Stimulated activated CD4-positive, alpha-beta T cell treated with anti-CD3 and anti-CD28 coated beads, Interleukin-1b, Interleukin-23, amount 100 ng/mL, for 4 hours (primary cell): Measurements from ENCODE around the gene PP2D1.
"Not testable (repeated sequence)": the region's sequence is repeated elsewhere in the genome, so short reads cannot be mapped to it uniquely, and the experiment has no call there.

Source experiments
- DNase-seq, 2 donors: peaks; one replicate each; pipeline ENCODE4 v3.0.0-alpha.2; 2020; ENCODE audit warnings: low read depth in 2 of 2

Gene PP2D1

DNA sequence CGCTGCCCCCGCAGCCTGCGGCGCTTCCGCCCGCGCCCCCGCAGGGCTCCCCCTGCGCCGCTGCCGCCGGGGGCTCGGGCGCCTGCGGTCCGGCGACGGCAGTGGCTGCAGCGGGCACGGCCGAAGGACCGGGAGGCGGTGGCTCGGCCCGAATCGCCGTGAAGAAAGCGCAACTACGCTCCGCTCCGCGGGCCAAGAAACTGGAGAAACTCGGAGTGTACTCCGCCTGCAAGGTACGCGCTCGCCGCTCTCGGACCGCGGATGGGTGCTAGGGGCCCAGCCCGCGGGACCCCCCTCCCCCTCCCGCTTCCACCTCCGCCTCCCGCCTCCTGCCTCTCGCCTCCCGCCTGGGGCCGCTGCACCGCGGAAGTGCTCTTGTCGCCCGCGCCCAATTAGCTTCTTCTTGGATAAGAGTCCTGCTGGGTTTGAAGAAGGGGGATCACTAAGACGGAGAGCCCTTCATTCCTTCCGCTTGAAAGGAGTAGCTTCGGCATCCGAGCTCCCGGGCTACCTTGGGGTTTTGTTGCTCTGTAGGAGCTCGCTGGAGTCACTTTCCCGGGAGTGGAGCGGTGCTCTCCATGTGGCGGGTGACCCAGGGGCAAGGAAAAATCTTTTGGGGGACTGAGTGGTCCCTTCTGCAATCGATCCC is 28.6 kb upstream of the PP2D1 start:
- DNase-seq: peak in 1 of 2 donors; percentile 47

DNA sequence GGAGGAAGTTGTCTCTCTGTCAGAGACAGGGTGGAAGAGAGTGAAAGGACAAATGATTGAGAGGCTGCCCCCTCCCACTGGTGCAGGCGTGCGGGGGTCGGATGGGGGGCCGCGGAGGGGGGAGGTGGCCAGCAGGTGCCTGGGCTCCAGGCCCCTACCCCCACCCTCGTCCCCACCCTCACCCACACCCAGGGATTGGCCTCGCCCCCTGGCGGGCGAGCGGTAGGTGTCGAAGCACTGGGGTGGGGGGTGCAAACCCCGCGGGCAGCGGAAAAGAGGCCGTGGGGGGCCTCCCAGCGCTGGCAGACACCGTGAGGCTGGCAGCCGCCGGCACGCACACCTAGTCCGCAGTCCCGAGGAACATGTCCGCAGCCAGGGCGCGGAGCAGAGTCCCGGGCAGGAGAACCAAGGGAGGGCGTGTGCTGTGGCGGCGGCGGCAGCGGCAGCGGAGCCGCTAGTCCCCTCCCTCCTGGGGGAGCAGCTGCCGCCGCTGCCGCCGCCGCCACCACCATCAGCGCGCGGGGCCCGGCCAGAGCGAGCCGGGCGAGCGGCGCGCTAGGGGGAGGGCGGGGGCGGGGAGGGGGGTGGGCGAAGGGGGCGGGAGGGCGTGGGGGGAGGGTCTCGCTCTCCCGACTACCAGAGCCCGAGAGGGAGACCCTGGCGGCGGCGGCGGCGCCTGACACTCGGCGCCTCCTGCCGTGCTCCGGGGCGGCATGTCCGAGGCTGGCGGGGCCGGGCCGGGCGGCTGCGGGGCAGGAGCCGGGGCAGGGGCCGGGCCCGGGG is 27.9 kb upstream of the PP2D1 start, which contains the start of gene KAT2B:
TSS of gene KAT2B (plus strand) at position 682 of the 783 bp plus-strand sequence. CDS start at position 714, 32 bp downstream.
- peak; percentile 74 to 78 for DNase-seq

GRCh38 chr3:20039466-20039764 is 27.4 kb upstream of the PP2D1 start:
- DNase-seq: no peak

GRCh38 chr3:20038699-20039465 is 26.8 kb upstream of the PP2D1 start:
- DNase-seq: no peak

- no peak for DNase-seq
Observed at GRCh38 chr3:20037255-20037996, 25.4 kb upstream of the PP2D1 start.

- DNase-seq: no peak
Observed at GRCh38 chr3:20035019-20035418, 23.0 kb upstream of the PP2D1 start.

GRCh38 chr3:20031939-20032338 is 19.9 kb upstream of the PP2D1 start:
- DNase-seq: not testable (repeated sequence)

DNA sequence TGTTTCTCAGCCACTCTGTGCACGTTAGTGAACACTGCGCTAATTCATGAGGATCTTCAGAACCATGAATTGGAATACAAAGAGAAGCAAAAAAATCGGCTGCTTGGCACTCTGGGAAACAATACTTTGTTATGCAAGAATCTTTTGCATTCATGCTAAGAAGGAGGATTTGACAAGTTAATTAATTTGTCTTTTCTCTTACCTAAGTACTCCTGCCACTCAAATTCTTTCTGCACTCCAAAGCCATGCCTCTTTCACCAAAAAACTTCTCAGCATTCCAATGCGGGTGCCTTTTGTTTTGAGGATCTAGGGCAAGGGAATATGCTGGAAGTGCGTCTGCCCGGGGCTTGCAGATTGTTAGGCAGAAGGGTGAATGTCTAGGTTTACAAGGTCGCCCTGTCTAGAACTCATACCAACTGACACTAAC is 16.9 kb upstream of the PP2D1 start:
- DNase-seq: no peak

DNA sequence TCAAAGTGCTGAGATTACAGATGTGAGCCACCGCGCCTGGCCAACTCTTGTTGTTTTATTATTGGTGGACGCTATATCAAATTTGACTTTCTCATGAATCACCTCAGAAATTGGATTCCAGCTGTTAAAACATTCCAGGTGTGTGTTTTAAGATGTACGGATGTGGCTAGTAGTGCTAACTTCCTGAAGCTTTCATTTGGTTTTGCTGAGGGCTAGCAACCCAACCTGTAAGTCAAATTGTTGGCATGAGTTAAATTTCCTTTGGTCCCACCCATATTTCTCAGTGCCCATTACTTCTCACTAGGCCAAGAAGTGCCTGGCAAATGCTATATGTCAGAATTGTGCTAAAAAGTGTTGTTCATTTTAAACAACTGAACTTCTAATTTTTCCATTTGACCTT is 15.1 kb upstream of the PP2D1 start:
- no peak for DNase-seq

DNA sequence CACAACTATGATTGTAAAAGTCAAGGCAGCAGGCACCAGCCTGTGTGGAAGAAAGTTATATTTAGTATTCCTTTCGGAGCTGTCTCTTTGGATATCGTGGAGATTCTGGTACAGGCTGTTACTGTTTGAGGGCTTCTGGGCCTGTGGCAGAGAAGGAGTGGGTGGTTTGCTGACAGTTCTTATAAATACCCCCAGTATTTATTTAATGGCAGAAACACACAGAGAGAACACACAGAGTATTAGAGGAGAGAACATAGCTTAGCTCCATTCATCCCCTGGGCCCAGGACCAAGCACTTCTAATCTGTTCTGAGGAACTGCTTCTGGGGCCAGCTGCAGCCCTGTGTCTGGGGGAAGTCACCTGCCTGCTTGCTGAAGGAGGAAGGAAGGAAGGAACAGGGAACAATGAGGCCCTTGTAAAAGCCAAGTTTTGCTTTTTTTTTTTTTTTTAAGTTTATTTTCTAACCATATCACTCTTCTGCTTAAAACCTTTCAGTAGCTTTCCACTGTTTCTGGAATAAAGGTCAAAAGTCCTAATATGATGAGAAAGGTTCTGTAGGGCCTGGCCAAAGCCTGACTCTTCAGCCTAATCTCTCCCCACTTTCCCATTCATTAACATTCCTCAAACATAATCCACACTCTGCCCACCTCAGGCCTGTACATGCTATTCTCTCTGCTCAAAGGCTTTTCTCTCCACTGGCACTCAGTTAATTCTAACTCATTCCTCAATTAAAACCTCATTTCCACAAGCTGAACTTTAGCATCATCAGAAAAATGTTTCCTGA is 11.8 kb upstream of the PP2D1 start:
- DNase-seq: no peak

- DNase-seq: no peak
Observed at GRCh38 chr3:20022954-20023622, 11.0 kb upstream of the PP2D1 start.

- not testable (repeated sequence) for DNase-seq
Observed at GRCh38 chr3:20016076-20016475, 4.0 kb upstream of the PP2D1 start.

DNA sequence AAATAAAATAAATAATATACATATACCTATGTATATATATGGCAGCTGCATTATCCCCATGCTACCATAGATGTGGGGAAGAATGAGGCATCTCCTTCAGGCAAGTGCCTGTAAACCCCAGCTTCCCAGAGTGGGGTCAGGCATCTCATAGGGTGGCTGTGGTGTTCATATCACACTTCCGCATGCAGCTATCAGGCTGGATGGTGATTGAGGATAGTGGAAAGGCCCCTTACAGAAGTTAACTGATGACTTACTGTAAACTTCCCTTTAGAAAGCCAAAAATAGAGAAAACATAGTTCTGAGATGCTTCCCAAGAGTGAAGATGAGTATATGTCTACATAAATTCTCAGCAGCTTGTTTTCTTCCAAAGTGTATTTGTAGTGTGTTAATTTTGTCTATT is 3.5 kb upstream of the PP2D1 start:
- no peak for DNase-seq

DNA sequence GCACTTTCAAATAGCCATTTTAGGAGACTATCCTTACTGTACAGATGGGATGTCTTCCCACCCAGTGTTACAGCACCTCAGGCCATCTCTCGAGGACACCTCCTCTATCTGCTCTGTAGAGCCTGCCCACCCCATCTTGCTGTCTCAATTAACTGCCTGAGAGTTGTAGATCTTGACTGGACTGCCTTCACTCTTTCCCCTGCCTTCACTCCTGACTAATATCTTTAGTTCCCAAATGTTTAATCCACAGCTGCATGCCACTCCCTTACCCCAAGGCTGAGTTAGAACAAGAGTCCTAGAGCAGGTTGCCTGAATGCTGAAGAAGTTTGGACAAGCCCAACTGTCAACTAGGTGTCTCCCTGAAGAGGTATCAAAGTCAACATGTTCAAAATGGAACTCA is 1.3 kb upstream of the PP2D1 start:
- no peak for DNase-seq

DNA sequence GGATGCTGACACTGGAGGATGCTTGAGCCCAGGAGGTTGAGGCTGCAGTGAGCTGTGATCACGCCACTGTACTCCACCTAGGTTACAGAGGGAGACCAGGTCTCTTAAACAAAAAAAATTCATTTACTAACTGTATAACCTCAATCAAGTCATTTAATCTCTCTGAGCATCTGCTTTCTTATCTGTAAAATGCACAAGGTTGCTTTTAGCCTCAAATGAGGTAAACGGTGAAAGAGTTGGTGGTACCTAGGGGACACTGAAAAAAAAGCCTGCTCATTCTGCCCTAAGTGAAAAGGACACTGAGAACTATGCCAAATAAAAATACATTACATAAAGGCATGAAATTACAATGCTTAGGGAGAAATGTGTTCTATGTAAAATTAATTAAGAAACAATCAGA is 3.4 kb downstream of the PP2D1 start:
- DNase-seq: no peak

- DNase-seq: no peak
Observed at GRCh38 chr3:20007960-20008359, 4.1 kb downstream of the PP2D1 start.

GRCh38 chr3:20001932-20002331 is 10.1 kb downstream of the PP2D1 start:
- DNase-seq: no peak

DNA sequence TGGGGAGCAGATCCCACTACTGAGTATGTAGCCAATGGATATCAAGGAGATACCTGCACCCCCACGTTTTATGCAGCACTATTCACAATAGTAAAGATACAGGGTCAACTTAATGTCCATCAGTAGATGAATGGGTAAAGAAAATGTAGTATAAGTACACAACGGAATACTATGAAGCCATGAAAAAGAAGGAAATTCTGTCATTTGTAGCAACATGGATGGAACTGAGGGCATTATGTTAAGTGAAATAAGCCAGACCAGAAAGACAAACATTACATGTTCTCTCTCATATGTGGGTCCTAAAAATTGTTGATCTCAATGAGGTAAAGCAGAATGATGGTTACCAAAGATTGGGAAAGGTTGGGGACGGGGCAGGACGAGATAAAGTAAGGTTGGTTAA is 14.6 kb downstream of the PP2D1 start:
- no peak for DNase-seq

DNA sequence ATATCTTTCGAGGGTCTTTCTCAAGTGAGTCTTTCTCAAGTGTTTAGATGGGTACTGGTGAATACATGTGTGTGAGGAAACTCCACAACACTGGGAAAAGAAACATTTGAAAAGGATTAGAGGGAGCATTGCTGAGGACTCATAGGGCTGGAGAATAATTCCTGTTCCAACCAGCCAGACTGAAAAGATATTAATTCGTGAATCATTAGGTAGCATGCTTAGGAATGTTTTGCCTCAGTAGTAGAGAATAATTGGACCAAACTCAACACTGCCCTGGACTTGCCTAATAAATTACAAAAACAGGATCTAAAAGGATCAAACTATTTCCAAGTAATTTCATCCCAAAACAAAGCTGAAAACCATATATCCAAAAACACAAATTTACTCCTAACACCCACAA is 17.3 kb downstream of the PP2D1 start:
- no peak for DNase-seq

DNA sequence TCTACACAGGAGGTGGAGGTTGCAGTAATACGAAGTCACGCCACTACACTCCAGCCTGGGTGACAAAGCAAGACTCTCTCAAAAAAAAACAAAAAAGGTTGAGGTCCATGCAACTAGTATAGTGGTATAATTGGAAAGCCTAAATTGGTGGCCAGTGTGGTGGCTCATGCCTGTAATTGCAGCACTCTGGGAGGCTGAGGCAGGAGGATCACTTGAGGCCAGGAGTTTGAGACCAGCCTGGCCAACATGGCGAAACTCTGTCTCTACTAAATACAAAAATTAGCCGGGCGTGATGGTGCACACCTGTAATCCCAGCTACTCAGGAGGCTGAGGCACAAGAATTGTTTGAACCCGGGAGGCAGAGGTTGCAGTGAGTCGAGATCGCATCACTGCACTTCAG is 23.2 kb downstream of the PP2D1 start:
- DNase-seq: not testable (repeated sequence)

DNA sequence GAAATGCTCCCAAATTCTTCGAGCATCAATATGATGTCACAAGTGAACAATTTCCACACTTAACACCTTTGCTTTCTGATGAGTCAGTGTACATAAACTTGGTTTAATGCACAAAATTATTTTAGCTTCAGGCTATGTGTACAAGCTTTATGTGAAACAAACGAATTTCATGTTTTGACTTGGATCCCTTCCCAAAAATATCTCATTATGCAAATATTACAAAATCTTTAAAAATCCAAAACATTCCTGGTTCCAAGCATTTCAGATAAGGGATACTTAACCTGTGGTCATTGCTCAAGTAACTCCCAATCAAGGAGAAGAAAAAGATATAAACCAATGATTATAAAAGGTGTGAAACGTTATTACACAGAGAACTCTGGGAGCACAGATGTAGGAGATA is 40.0 kb downstream of the PP2D1 start:
- DNase-seq: no peak
